Muscle of arm (tissue), 12 donors: ENCODE results near the gene PLA2G2D. TPM values are rescaled to one million over a fixed set of nuclear protein-coding genes. Genes with fewer than 3 reads are reported as not detected.
A peak's percentile ranks its signal among the peaks of the same experiment; 100 is the strongest.
"Not testable (repeated sequence)": the region's sequence is repeated elsewhere in the genome, so short reads cannot be mapped to it uniquely, and the experiment has no call there.

Experiments
- DNase-seq: peaks from one replicate; pipeline ENCODE4 v3.0.0-alpha.2; 2013
- polyA plus RNA-seq, 12 donors: library from polyadenylated mRNA; unstranded; fragments of 120-200 nt; gene quantifications; one replicate each; pipeline ENCODE4 v1.2.1, GENCODE V29; 2013; ENCODE audit not compliant: insufficient read length in 12 of 12

The PLA2G2D gene
- polyA plus RNA-seq, 12 donors, result 0.04 to 0.84 (median 0.09) TPM; not detected in 6

GRCh38 chr1:20143318-20143717 lies 24.0 kb upstream of the PLA2G2D start:
- no peak for DNase-seq

- no peak for DNase-seq
These were observed 22.8 kb upstream of the PLA2G2D start for GRCh38 chr1:20142001-20142710.

GRCh38 chr1:20141466-20141865 lies 22.1 kb upstream of the PLA2G2D start:
- no peak for DNase-seq

- DNase-seq, result no peak
These were observed 21.7 kb upstream of the PLA2G2D start for GRCh38 chr1:20141001-20141400.

GRCh38 chr1:20139776-20140612 lies 20.7 kb upstream of the PLA2G2D start:
- DNase-seq, result no peak

GRCh38 chr1:20138961-20139550 lies 19.7 kb upstream of the PLA2G2D start, which contains the start of gene PLA2G2F:
TSS of gene PLA2G2F (plus strand) at chr1:20139323. CDS start at chr1:20139428, 105 bp downstream.
- no peak for DNase-seq

- DNase-seq, result no peak
These were observed 19.0 kb upstream of the PLA2G2D start for GRCh38 chr1:20138346-20138745.

- DNase-seq, result no peak
These were observed 18.3 kb upstream of the PLA2G2D start for GRCh38 chr1:20137604-20138003.

GRCh38 chr1:20137055-20137454 lies 17.7 kb upstream of the PLA2G2D start:
- DNase-seq, result no peak

- DNase-seq, result no peak
These were observed 16.9 kb upstream of the PLA2G2D start for GRCh38 chr1:20136249-20136648.

- no peak for DNase-seq
These were observed 15.7 kb upstream of the PLA2G2D start for GRCh38 chr1:20134995-20135394.

- DNase-seq, result not testable (repeated sequence)
These were observed 11.2 kb upstream of the PLA2G2D start for GRCh38 chr1:20130518-20130917.

GRCh38 chr1:20126806-20127440 lies 7.6 kb upstream of the PLA2G2D start:
- DNase-seq, result no peak

GRCh38 chr1:20126041-20126805 lies 6.9 kb upstream of the PLA2G2D start:
- DNase-seq, result no peak

- no peak for DNase-seq
These were observed 5.8 kb upstream of the PLA2G2D start for GRCh38 chr1:20125100-20125499.

GRCh38 chr1:20124456-20125057 lies 5.2 kb upstream of the PLA2G2D start:
- peak; percentile 7 for DNase-seq

GRCh38 chr1:20123722-20124455 lies 4.6 kb upstream of the PLA2G2D start:
- no peak for DNase-seq

- no peak for DNase-seq
These were observed 1.5 kb upstream of the PLA2G2D start for GRCh38 chr1:20120796-20121195.

GRCh38 chr1:20117236-20117635 lies 2.1 kb downstream of the PLA2G2D start:
- no peak for DNase-seq

GRCh38 chr1:20115916-20116315 lies 3.4 kb downstream of the PLA2G2D start:
- no peak for DNase-seq
